GM12873 (cell line): ENCODE results near the gene NACC1.

Experiments
- TF ChIP-seq, protein P1 (sequence below): IDR thresholded peaks from 2 replicates; pipeline ENCODE4 v1.5.1; 2012; ENCODE audit warnings: low read depth, mild to moderate bottlenecking, moderate library complexity, low read length, control low read depth; ENCODE audit not compliant: insufficient read depth; ENCODE audit errors: missing control alignments

NACC1 gene

DNA sequence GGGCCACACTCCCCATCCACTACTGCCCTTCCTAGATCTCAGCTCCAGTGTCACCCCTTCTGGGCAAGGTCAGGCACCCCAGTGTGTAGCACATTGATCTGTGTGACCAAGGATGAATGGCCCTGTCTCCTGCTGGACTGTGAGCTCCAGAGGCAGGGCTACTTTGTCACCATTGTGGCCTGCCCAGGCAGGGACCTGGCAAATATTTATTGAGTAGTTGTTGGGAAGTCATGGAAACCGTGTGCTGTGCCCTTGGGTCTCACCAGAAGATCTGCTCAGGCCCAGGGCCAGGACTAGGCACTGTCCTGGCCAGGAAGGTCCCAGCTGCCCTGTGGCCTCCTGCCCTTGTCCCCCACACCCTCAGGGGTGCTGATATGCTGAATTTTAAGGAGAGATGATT, 10.5 kb downstream of the NACC1 start:
- TF ChIP-seq, protein P1, sequence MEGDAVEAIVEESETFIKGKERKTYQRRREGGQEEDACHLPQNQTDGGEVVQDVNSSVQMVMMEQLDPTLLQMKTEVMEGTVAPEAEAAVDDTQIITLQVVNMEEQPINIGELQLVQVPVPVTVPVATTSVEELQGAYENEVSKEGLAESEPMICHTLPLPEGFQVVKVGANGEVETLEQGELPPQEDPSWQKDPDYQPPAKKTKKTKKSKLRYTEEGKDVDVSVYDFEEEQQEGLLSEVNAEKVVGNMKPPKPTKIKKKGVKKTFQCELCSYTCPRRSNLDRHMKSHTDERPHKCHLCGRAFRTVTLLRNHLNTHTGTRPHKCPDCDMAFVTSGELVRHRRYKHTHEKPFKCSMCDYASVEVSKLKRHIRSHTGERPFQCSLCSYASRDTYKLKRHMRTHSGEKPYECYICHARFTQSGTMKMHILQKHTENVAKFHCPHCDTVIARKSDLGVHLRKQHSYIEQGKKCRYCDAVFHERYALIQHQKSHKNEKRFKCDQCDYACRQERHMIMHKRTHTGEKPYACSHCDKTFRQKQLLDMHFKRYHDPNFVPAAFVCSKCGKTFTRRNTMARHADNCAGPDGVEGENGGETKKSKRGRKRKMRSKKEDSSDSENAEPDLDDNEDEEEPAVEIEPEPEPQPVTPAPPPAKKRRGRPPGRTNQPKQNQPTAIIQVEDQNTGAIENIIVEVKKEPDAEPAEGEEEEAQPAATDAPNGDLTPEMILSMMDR, result no peak

DNA sequence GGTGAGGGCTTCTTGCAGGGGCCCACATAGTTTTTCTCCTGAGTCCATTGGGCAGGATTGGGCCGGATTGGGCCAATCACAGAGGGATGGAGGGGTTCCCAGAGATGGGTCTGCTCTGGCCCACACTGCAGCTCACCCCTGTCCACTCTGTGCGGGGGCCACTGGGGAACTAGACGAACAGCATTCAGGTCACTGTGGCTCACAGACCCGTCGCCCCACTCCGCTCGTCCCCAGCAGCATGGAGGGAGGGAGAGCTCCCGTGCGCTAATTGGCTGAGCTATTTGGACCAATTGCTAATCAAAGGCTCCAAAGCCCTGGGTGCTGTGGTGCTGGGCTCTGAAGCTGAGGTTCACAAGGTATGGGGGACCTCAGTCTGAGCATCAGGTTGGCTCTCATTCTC, 11.3 kb downstream of the NACC1 start:
- TF ChIP-seq, protein P1, result no peak

DNA sequence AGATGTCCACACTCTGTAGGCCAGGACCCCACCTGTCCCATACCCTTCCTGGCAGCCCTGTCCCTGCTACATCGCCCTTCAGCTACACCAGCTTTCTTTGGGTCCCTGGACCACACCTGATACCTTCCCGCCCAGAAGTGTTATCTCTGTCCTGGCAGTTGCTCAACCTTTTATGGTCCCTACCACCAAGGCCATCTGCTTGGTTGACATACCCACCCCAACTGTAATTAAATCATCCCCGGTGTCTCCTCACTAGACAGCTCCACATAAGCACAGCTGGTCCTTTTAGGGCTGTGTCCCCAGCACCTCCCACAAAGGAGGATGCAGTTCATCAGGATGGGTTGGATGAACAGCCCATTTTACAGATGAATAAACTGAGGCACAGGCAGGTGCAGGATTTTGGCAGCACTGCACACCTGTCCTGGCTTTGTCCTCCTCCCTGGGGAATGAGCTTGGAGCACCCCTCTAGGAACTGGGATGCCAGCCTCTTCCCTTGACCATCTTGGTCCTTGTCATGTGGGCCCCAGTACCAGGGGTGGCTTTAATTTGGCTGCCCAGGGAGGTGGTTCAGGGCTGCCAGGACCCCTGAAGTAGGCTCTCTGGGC, 12.9 kb downstream of the NACC1 start:
- TF ChIP-seq, protein P1, result no peak

DNA sequence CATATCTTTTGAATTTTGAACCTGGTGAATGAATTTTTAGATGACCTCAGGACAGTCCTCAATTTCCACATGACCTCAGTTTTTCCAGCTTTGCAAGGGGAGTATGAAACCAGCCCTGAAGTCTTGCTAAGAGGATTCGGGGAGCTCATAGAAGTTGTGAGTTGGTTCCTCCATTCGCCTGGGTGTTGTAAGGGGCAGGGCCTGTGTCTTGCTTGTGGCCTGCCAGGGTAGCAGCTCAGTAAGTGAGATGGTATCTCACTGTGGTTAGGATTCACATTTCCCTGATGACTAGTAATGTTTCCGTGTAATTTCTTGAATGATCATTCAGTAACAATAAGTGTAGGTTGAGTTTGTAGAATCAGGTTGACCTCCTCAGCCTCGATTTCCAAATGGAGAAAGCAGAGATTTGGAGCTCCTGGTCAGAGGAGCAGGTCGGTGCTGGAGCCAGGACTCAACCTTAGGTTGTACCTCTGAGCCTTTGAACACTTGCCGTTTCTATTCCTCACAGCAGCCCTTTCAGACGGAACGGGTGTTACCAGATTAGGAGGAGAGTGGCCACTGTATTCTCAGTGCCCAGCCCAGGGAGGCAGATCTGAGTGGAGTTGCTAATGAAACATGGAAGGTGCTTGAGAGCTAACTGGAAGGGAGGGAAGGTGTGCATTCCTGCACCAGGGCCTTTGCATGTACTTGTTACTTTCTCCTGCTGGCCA, 14.6 kb downstream of the NACC1 start:
- TF ChIP-seq, protein P1, result no peak

DNA sequence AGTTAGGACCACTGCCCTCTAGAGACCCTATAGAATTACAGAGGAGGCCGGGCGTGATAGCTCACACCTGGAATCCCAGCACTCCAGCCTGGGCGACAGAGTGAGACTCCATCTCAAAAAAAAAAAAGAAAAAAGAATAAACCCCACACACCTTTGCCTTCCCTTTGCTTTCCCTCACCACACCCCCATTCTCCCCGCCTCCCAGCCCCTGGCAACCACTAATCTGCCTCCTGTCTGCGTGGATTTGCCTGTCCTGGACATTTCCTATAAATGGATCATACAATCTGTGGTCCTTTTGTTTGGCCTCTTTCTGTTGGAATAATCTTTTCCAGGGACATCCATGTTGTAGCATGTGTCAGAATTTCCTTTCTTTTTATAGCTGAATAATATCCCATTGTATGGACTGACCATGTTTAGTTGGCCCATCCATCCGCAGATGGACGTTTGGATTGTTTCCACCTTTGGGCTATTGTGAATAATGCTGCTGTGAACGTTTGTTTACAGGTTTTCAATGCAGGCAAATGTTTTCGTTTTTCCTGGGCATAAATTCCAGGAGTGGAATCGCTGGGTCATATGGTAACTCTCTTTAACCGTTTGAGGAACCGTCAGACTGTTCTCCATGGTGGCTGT, 15.3 kb downstream of the NACC1 start:
- TF ChIP-seq, protein P1, result no peak

- TF ChIP-seq, protein P1, result no peak
Observed at GRCh38 chr19:13134626-13135025, 16.6 kb downstream of the NACC1 start.
